Endodermal cell (in vitro differentiated cells): ENCODE results near the gene ARAP2. TPM values are rescaled to one million over a fixed set of nuclear protein-coding genes. Genes with fewer than 3 reads are reported as not detected.

ENCODE experiments used
- DNase-seq: peaks from one replicate; pipeline ENCODE4 v3.0.0-alpha.2; 2017
- H3K27ac ChIP-seq: 2 replicates; pipeline ENCODE4 v1.5.1; 2013; ENCODE audit warnings: mild to moderate bottlenecking, low read depth, low read length, moderate library complexity
- H3K27me3 ChIP-seq: 2 replicates; pipeline ENCODE4 v1.6.1; 2013; ENCODE audit warnings: mild to moderate bottlenecking, low read length, moderate library complexity; ENCODE audit not compliant: insufficient read depth, control insufficient read depth, poor library complexity, severe bottlenecking
- H3K36me3 ChIP-seq: 2 replicates; pipeline ENCODE4 v1.7.0; 2013; ENCODE audit warnings: mild to moderate bottlenecking, low read length, moderate library complexity; ENCODE audit not compliant: control insufficient read depth, insufficient read depth
- H3K4me1 ChIP-seq: one replicate; pipeline ENCODE4 v1.7.0; 2013; ENCODE audit warnings: low read length; ENCODE audit not compliant: control insufficient read depth, insufficient read depth
- H3K4me3 ChIP-seq: 2 replicates; pipeline ENCODE4 v1.5.1; 2013; ENCODE audit warnings: mild to moderate bottlenecking, low read length, moderate library complexity
- H3K9ac ChIP-seq: 2 replicates; pipeline ENCODE4 v1.6.1; 2013; ENCODE audit warnings: mild to moderate bottlenecking, low read length, moderate library complexity; ENCODE audit not compliant: poor library complexity, severe bottlenecking; ENCODE audit errors: extremely low read depth
- H3K9me3 ChIP-seq: 2 replicates; pipeline ENCODE4 v1.6.1; 2013; ENCODE audit warnings: mild to moderate bottlenecking, low read length, moderate library complexity; ENCODE audit not compliant: control insufficient read depth
- H3K27ac Mint-ChIP-seq: 2 replicates; pipeline ENCODE4 v1.8.0; 2020; ENCODE audit warnings: mixed read lengths
- H3K27me3 Mint-ChIP-seq: 2 replicates; pipeline ENCODE4 v1.8.0; 2021; ENCODE audit warnings: mild to moderate bottlenecking, mixed read lengths; ENCODE audit not compliant: insufficient read depth
- H3K36me3 Mint-ChIP-seq: 2 replicates; pipeline ENCODE4 v1.8.0; 2020; ENCODE audit warnings: low read depth, mixed read lengths
- H3K4me1 Mint-ChIP-seq: 2 replicates; pipeline ENCODE4 v1.8.0; 2020; ENCODE audit warnings: mixed read lengths
- H3K4me3 Mint-ChIP-seq: 2 replicates; pipeline ENCODE4 v1.8.0; 2020; ENCODE audit warnings: mild to moderate bottlenecking, moderate library complexity, mixed read lengths
- H3K9me3 Mint-ChIP-seq: 2 replicates; pipeline ENCODE4 v1.8.0; 2020; ENCODE audit warnings: mild to moderate bottlenecking, mixed read lengths
- WGBS, 2 experiments: methylation state at CpG; one replicate each; pipeline versions ENCODE4 v1.1.5 to v1.1.7; 2013; ENCODE audit warnings: missing lambda C conversion rate in 2 of 2, mixed read lengths in 1 of 2; ENCODE audit not compliant: insufficient coverage in 1 of 2, insufficient read length in 1 of 2; 5-methylcytosine and 5-hydroxymethylcytosine counted together
- total RNA-seq, 2 donors: library from RNA; stranded (reverse); fragmentation: NEBNext Ultra II Directional in 1 of 2; extraction: Animal tissue kit (Norgen Biotek cat#: 25700) in 1 of 2; gene quantifications; 2 replicates in 1 of 2; 3 replicates in 1 of 2; pipeline ENCODE4 v1.2.1, GENCODE V29; 2021
- TF ChIP-seq, protein P1 (sequence below): fragments of 200-600 bp; sonication (generic); conservative IDR thresholded peaks from 2 replicates; pipeline ENCODE4 v1.5.0; 2021; ENCODE audit warnings: antibody characterized with exemption, mild to moderate bottlenecking

Gene ARAP2
- total RNA-seq, 2 donors from 2014 or later, result 2.2 to 5.5 TPM

DNA sequence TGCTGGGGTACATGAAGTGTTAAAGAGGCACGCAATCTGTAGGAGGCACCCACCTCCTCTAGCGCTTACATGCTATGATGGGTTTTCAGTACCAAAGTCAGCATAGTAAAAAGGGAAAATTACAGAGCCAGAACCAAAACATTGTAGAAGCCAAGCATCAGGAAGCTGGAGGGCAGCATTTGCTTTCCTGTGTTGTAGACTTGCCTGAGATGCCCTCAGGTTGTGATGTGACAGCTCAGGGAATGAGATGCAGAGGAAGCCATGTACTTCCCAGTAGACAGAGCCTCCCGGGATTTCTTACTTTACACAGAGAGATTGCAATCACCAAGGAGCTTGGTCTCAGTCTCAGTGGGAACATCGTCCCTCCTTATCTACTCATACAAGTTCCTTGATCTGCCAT, 161.5 kb downstream of the ARAP2 start:
- Mint-ChIP-seq H3K27me3 (no peaks in the 10 kb centered on the region), H3K36me3 (no peaks in the 10 kb centered on the region), H3K4me1 (no peaks in the 10 kb centered on the region), H3K4me3 (no peak overlapping the region), H3K9me3 (no peaks in the 10 kb centered on the region), H3K27ac (no peak overlapping the region)
- 87 to 90% methylated on average over 4 of the region's 4 CpGs for WGBS, 2 experiments
- Histone ChIP-seq H3K4me1 (no peaks in the 10 kb centered on the region), H3K27me3 (no peaks in the 10 kb centered on the region), H3K9ac (no peak overlapping the region), H3K9me3 (no peaks in the 10 kb centered on the region), H3K27ac (no peak overlapping the region), H3K4me3 (no peak overlapping the region), H3K36me3 (no peaks in the 10 kb centered on the region)
- TF ChIP-seq, protein P1, sequence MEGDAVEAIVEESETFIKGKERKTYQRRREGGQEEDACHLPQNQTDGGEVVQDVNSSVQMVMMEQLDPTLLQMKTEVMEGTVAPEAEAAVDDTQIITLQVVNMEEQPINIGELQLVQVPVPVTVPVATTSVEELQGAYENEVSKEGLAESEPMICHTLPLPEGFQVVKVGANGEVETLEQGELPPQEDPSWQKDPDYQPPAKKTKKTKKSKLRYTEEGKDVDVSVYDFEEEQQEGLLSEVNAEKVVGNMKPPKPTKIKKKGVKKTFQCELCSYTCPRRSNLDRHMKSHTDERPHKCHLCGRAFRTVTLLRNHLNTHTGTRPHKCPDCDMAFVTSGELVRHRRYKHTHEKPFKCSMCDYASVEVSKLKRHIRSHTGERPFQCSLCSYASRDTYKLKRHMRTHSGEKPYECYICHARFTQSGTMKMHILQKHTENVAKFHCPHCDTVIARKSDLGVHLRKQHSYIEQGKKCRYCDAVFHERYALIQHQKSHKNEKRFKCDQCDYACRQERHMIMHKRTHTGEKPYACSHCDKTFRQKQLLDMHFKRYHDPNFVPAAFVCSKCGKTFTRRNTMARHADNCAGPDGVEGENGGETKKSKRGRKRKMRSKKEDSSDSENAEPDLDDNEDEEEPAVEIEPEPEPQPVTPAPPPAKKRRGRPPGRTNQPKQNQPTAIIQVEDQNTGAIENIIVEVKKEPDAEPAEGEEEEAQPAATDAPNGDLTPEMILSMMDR, result no peak
- no peak for DNase-seq

DNA sequence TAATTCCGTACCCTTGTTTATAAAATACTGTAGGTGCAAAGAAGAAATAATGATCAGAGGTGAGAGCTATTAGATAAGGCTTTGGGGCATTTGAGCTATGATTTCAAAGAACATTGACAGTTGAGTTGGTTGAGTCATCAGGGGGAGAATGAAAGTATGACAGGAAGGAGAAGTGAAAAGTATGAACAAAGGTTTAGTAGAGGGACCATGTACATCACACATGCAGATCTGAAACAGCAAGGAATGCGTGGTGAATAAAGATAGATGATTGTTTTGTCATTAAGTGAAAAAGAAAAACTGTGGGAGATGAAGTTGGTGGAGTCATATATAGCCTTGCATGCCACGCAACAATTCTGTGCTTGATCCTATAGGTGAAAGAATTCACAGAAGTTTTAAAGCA, 163.1 kb downstream of the ARAP2 start:
- Histone ChIP-seq H3K27me3 (no peaks in the 10 kb centered on the region), H3K9ac (no peak overlapping the region), H3K9me3 (no peaks in the 10 kb centered on the region), H3K36me3 (no peaks in the 10 kb centered on the region), H3K27ac (no peak overlapping the region), H3K4me3 (no peak overlapping the region), H3K4me1 (no peaks in the 10 kb centered on the region)
- no peaks in the 10 kb centered on the region for H3K36me3 Mint-ChIP-seq
- TF ChIP-seq, protein P1, result no peak
- H3K9me3 Mint-ChIP-seq, result no peaks in the 10 kb centered on the region
- no peak for DNase-seq
- H3K27me3 Mint-ChIP-seq, result no peaks in the 10 kb centered on the region
- 96 to 100% methylated on average over 2 to 3 of the region's 3 CpGs for WGBS, 2 experiments
- H3K4me1 Mint-ChIP-seq, result no peaks in the 10 kb centered on the region
- H3K27ac Mint-ChIP-seq, result no peak overlapping the region
- no peak overlapping the region for H3K4me3 Mint-ChIP-seq

DNA sequence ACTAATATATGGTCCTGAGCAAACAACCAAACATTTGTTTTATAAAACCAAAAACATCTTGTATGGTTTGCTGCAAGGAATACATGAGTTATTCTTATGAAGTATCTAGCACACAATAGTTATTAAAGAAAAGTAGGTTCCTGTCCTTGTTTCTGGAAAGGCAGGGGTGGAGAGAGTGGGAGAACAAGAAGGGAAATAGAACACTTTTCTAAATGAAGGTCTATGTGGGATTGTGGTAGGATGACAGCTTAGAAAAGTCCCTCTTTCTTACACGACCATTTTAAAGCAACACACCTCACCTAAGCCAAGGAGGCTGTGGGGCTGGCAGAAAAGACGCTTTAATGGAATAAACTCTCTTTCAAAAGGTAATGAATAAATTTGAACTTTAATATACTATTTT, 164.6 kb downstream of the ARAP2 start:
- Histone ChIP-seq H3K9me3 (no peaks in the 10 kb centered on the region), H3K9ac (no peak overlapping the region), H3K36me3 (no peaks in the 10 kb centered on the region), H3K4me3 (no peak overlapping the region), H3K27ac (no peak overlapping the region), H3K4me1 (no peaks in the 10 kb centered on the region), H3K27me3 (no peaks in the 10 kb centered on the region)
- H3K4me3 Mint-ChIP-seq, result no peak overlapping the region
- no peak for DNase-seq
- H3K27me3 Mint-ChIP-seq, result no peaks in the 10 kb centered on the region
- TF ChIP-seq, protein P1, result no peak
- H3K4me1 Mint-ChIP-seq, result no peaks in the 10 kb centered on the region
- no peaks in the 10 kb centered on the region for H3K9me3 Mint-ChIP-seq
- no peaks in the 10 kb centered on the region for H3K36me3 Mint-ChIP-seq
- no peak overlapping the region for H3K27ac Mint-ChIP-seq
- WGBS, 2 experiments, result no CpG with 5 or more reads among the region's 2 CpGs
